22Rv1 (cell line): ENCODE results near the gene KIAA1958.

ENCODE experiments used
- H3K27ac ChIP-seq: fragments of 450-650 bp; 2 replicates; pipeline ENCODE4 v1.5.1; 2017
- CTCF ChIP-seq: fragments of 450-650 bp; IDR thresholded peaks from 2 replicates; pipeline ENCODE4 v1.5.1; 2017; ENCODE audit warnings: mild to moderate bottlenecking
- ZFX ChIP-seq: fragments of 450-650 bp; IDR thresholded peaks from 2 replicates; pipeline ENCODE4 v1.6.1; 2017; ENCODE audit warnings: antibody characterized with exemption, borderline replicate concordance

Gene KIAA1958

GRCh38 chr9:112489876-112490666, 3.4 kb downstream of the KIAA1958 start:
- H3K27ac ChIP-seq = no peak overlapping the region
- TF ChIP-seq ZFX = no peak
- no peak for TF ChIP-seq CTCF

- TF ChIP-seq CTCF (no peak), ZFX (no peak)
- no peak overlapping the region for H3K27ac ChIP-seq
Measured at GRCh38 chr9:112493393-112494137, 6.9 kb downstream of the KIAA1958 start.

- no peak overlapping the region for H3K27ac ChIP-seq
- TF ChIP-seq ZFX (no peak), CTCF (no peak)
Measured at GRCh38 chr9:112494153-112494552, 7.5 kb downstream of the KIAA1958 start.

GRCh38 chr9:112495614-112496013, 9.0 kb downstream of the KIAA1958 start:
- no peak for TF ChIP-seq CTCF
- no peak for TF ChIP-seq ZFX
- H3K27ac ChIP-seq = no peak overlapping the region

GRCh38 chr9:112496074-112496722, 9.6 kb downstream of the KIAA1958 start:
- no peak overlapping the region for H3K27ac ChIP-seq
- no peak for TF ChIP-seq CTCF
- no peak for TF ChIP-seq ZFX

- no peak overlapping the region for H3K27ac ChIP-seq
- TF ChIP-seq CTCF (no peak), ZFX (no peak)
Measured at GRCh38 chr9:112500842-112501241, 14.2 kb downstream of the KIAA1958 start.
